Measurements from ENCODE around the gene LRRC56. TPM values are rescaled to one million over a fixed set of nuclear protein-coding genes. Genes with fewer than 3 reads are reported as not detected.
A peak's percentile ranks its signal among the peaks of the same experiment; 100 is the strongest.

LRRC56 gene
- total and polyA plus RNA-seq, 2 experiments from 2014 or later: 0.73 to 0.87 TPM

- Histone ChIP-seq H4K20me1 (replicated peaks; ENCODE audit: insufficient read depth) (peaks cover 32% of the 10 kb centered on the region), H3K27me3 (ENCODE audit: insufficient read depth) (peaks cover 22% of the 10 kb centered on the region), H3K36me3 (ENCODE audit: insufficient read depth) (0 out of 2 replicates have a peak, but pooled peaks cover under 1% of the 10 kb centered on the region), H3K4me1 (ENCODE audit: insufficient read depth) (peaks cover 10% of the 10 kb centered on the region), H3F3A (replicated peaks; ENCODE audit: low read depth) (peaks cover 13% of the 10 kb centered on the region; the same call in 1 of the 2 replicates), H3K4me2 (peak overlapping the region; percentile 99), H3K9me2 (ENCODE audit: insufficient read depth) (no peaks in the 10 kb centered on the region), H3K79me2 (replicated peaks; ENCODE audit: insufficient read depth) (peaks cover 53% of the 10 kb centered on the region), H3K4me3 (peak overlapping the region; percentile 96), H3K27ac (ENCODE audit: low read depth) (peak overlapping the region; percentile 78), H2AFZ (no peak overlapping the region)
- Mint-ChIP-seq H3K36me3 (ENCODE audit: low read depth) (peaks cover 9% of the 10 kb centered on the region), H3K4me3 (peak overlapping the region; percentile 90), H3K27me3 (ENCODE audit: insufficient read depth, low read depth, poor library complexity) (peaks cover 20% of the 10 kb centered on the region), H3K4me1 (peaks cover 25% of the 10 kb centered on the region), H3K27ac (0 out of 2 replicates have a peak overlapping the region, but pooled peaks have one; percentile 56), H3K9me3 (no peaks in the 10 kb centered on the region; the same call in 2 of the 3 replicates)
- ATAC-seq (no peak), DNase-seq (ENCODE audit: low spot score) (no peak)
- TF ChIP-seq CREB1 (CRISPR knock-in tag; IDR thresholded peaks at IDR 0.05; ENCODE audit: low read depth) (no peak), ZNF462 (CRISPR knock-in tag; IDR thresholded peaks at IDR 0.05) (no peak)
Measured at GRCh38 chr11:576811-577610, 39.7 kb downstream of the LRRC56 start.

DNA sequence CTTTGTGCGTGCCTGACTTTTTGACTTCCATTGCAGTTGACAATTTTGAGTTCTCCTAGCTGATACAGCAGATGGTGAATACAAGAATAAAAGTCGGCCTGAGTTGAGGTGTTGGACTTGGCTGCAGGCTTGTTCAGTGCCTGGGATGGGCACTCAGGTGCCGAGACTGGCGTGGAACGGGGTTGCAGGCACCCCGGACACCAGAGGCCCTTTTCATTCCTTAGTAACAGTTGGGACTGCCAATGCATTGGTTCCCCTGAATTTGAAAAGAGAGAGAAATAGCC, 40.2 kb downstream of the LRRC56 start:
- peaks cover 17% of the 10 kb centered on the region for H3K27me3 Mint-ChIP-seq (ENCODE audit: insufficient read depth, low read depth, poor library complexity)
- Histone ChIP-seq H3K27me3 (ENCODE audit: insufficient read depth) (peaks cover 22% of the 10 kb centered on the region), H3K36me3 (ENCODE audit: insufficient read depth) (0 out of 2 replicates have a peak, but pooled peaks cover 5% of the 10 kb centered on the region), H3K9me2 (ENCODE audit: insufficient read depth) (no peaks in the 10 kb centered on the region), H2AFZ (no peak overlapping the region), H3K4me3 (peak overlapping the region; percentile 96), H3K4me1 (ENCODE audit: insufficient read depth) (peaks cover 10% of the 10 kb centered on the region), H4K20me1 (replicated peaks; ENCODE audit: insufficient read depth) (peaks cover 32% of the 10 kb centered on the region), H3K4me2 (peak overlapping the region; percentile 99), H3K79me2 (replicated peaks; ENCODE audit: insufficient read depth) (peaks cover 59% of the 10 kb centered on the region), H3F3A (replicated peaks; ENCODE audit: low read depth) (peaks cover 13% of the 10 kb centered on the region; the same call in 1 of the 2 replicates), H3K27ac (ENCODE audit: low read depth) (no peak overlapping the region)
- ATAC-seq: no peak
- peaks cover 25% of the 10 kb centered on the region for H3K4me1 Mint-ChIP-seq
- no peak for DNase-seq (ENCODE audit: low spot score)
- 0 out of 2 replicates have a peak overlapping the region, but pooled peaks have one; percentile 56 for H3K27ac Mint-ChIP-seq
- peak overlapping the region; percentile 90 for H3K4me3 Mint-ChIP-seq
- peaks cover 12% of the 10 kb centered on the region for H3K36me3 Mint-ChIP-seq (ENCODE audit: low read depth)
- no peaks in the 10 kb centered on the region; the same call in 2 of the 3 replicates for H3K9me3 Mint-ChIP-seq
- TF ChIP-seq STAT1 (IDR thresholded peaks at IDR 0.05; ENCODE audit: unreplicated experiment): no peak
- no peak for TF ChIP-seq EZH2 (IDR thresholded peaks at IDR 0.05; ENCODE audit: low read depth, unreplicated experiment)
- TF ChIP-seq JUNB (IDR thresholded peaks at IDR 0.05; ENCODE audit: unreplicated experiment): no peak
- TF ChIP-seq ZNF331 (CRISPR knock-in tag; IDR thresholded peaks at IDR 0.05; ENCODE audit: low read depth): no peak
- no peak for TF ChIP-seq EZH2phosphoT487 (IDR thresholded peaks at IDR 0.05; ENCODE audit: unreplicated experiment)

Data from GM23338 (cell line).